SK-N-SH (cell line): ENCODE results near the gene ERC1. TPM values are rescaled to one million over a fixed set of nuclear protein-coding genes. Genes with fewer than 3 reads are reported as not detected.

Experiments
- CTCF ChIA-PET: fragments of 300-600, 350-600 bp; formaldehyde crosslinking; extraction: SDS; loops from one replicate; lab custom pipeline; 2021; lab: Yijun Ruan, JAX
- POLR2A ChIA-PET: fragments of 350-600 bp; sonication (Branson Sonifier 250); formaldehyde crosslinking; extraction: SDS; loops from one replicate; lab custom pipeline; 2020; ENCODE audit warnings: antibody characterized with exemption, inconsistent platforms; lab: Yijun Ruan, JAX
- DNase-seq: peaks from one replicate; pipeline ENCODE4 v3.0.0; 2012
- H2AFZ ChIP-seq: fragments of 200-600 bp; sonication (generic); 2 replicates; pipeline ENCODE4 v1.8.1; 2016; ENCODE audit warnings: antibody characterized with exemption, mild to moderate bottlenecking, low read depth
- H3F3A ChIP-seq: fragments of 200-600 bp; sonication (generic); replicated peaks from 2 replicates; pipeline ENCODE3; 2016; ENCODE audit warnings: antibody characterized with exemption, mild to moderate bottlenecking; ENCODE audit not compliant: insufficient read depth
- H3K27ac ChIP-seq, 2 experiments: fragments of 200-500 bp in 1 of 2; fragments of 200-600 bp in 1 of 2; sonication (Bioruptor generic) in 1 of 2; sonication (generic), shearing (Covaris generic) in 1 of 2; 2 replicates each; pipeline versions ENCODE4 v1.5.1 to v1.6.1; 2014 to 2016; ENCODE audit warnings: low read depth in 2 of 2, inconsistent platforms in 1 of 2, low read length in 1 of 2, mild to moderate bottlenecking in 1 of 2, mixed read lengths in 1 of 2
- H3K27me3 ChIP-seq: fragments of 200-600 bp; sonication (generic), shearing (Covaris generic); 2 replicates; pipeline ENCODE4 v1.6.1; 2016; ENCODE audit warnings: mixed run types; ENCODE audit not compliant: insufficient read depth
- H3K36me3 ChIP-seq, 2 experiments: fragments of 200-500 bp in 1 of 2; fragments of 200-600 bp in 1 of 2; sonication (Bioruptor generic) in 1 of 2; sonication (generic) in 1 of 2; replicated peaks in 1 of 2; 2 replicates each; pipeline versions ENCODE3 to v1.5.1; 2014 to 2016; ENCODE audit warnings: low read length in 1 of 2, mild to moderate bottlenecking in 1 of 2; ENCODE audit not compliant: insufficient read depth in 2 of 2, control insufficient read depth in 1 of 2
- H3K4me1 ChIP-seq, 2 experiments: fragments of 200-500 bp in 1 of 2; fragments of 200-600 bp in 1 of 2; sonication (Bioruptor generic) in 1 of 2; sonication (generic), shearing (Covaris generic) in 1 of 2; 2 replicates each; pipeline versions ENCODE4 v1.5.1 to v1.6.1; 2014 to 2016; ENCODE audit warnings: low read depth in 1 of 2, low read length in 1 of 2, mixed run types in 1 of 2; ENCODE audit not compliant: insufficient read depth in 2 of 2, control insufficient read depth in 1 of 2
- H3K4me2 ChIP-seq: fragments of 200-600 bp; sonication (generic), shearing (Covaris generic); 2 replicates; pipeline ENCODE4 v1.6.1; 2017; ENCODE audit warnings: mixed run types
- H3K4me3 ChIP-seq, 2 experiments: fragments of 200-500 bp in 1 of 2; fragments of 200-600 bp in 1 of 2; sonication (Bioruptor generic) in 1 of 2; sonication (generic), shearing (Covaris generic) in 1 of 2; 2 replicates each; pipeline versions ENCODE4 v1.5.1 to v1.8.1; 2014 to 2016; ENCODE audit warnings: low read depth in 2 of 2, inconsistent platforms in 1 of 2, low read length in 1 of 2, mild to moderate bottlenecking in 1 of 2, mixed read lengths in 1 of 2, moderate library complexity in 1 of 2
- H3K79me2 ChIP-seq: fragments of 200-600 bp; sonication (generic); 2 replicates; pipeline ENCODE4 v1.8.1; 2017; ENCODE audit warnings: mild to moderate bottlenecking; ENCODE audit not compliant: insufficient read depth
- H3K9ac ChIP-seq: fragments of 200-600 bp; sonication (generic); 2 replicates; pipeline ENCODE4 v1.6.1; 2017; ENCODE audit warnings: mixed run types
- H3K9me2 ChIP-seq: fragments of 200-600 bp; sonication (generic); 2 replicates; pipeline ENCODE4 v1.6.1; 2017; ENCODE audit warnings: mixed run types
- H3K9me3 ChIP-seq: fragments of 200-600 bp; sonication (generic); 2 replicates; pipeline ENCODE4 v1.6.1; 2017; ENCODE audit warnings: mixed run types, mild to moderate bottlenecking, moderate library complexity
- H4K20me1 ChIP-seq: fragments of 200-600 bp; sonication (generic); 2 replicates; pipeline ENCODE4 v1.6.1; 2017; ENCODE audit warnings: mild to moderate bottlenecking, mixed run types; ENCODE audit not compliant: insufficient read depth
- CTCF ChIP-seq: fragments of 200-600 bp; sonication (generic); IDR thresholded peaks from 2 replicates; pipeline ENCODE4 v1.6.1; 2017; ENCODE audit warnings: antibody characterized with exemption, mild to moderate bottlenecking, moderate library complexity
- ELF1 ChIP-seq: IDR thresholded peaks from 2 replicates; pipeline ENCODE4 v1.4.0; 2012
- FOXJ3 ChIP-seq: sonication (generic); formaldehyde crosslinking; IDR thresholded peaks from 2 replicates; pipeline ENCODE4 v1.5.1; 2020; ENCODE audit warnings: mild to moderate bottlenecking, missing genetic modification reagents
- FOXM1 ChIP-seq: IDR thresholded peaks from 2 replicates; pipeline ENCODE4 v1.4.0; 2012; ENCODE audit warnings: low read depth, mild to moderate bottlenecking
- JUND ChIP-seq: IDR thresholded peaks from 2 replicates; pipeline ENCODE4 v1.4.0; 2012
- MEF2A ChIP-seq: IDR thresholded peaks from 2 replicates; pipeline ENCODE4 v1.4.0; 2012; ENCODE audit warnings: low read depth, borderline replicate concordance
- MXI1 ChIP-seq: IDR thresholded peaks from 2 replicates; pipeline ENCODE4 v1.6.1; 2012; ENCODE audit warnings: mild to moderate bottlenecking, low read depth, low read length, improper control_type of control experiment
- POLR2AphosphoS5 ChIP-seq: IDR thresholded peaks from 2 replicates; pipeline ENCODE4 v1.6.1; 2012; ENCODE audit warnings: low read depth, low read length
- RXRA ChIP-seq: IDR thresholded peaks from 2 replicates; pipeline ENCODE4 v1.4.0; 2012; ENCODE audit warnings: low read depth, mild to moderate bottlenecking, borderline replicate concordance
- SIN3A ChIP-seq: IDR thresholded peaks from 2 replicates; pipeline ENCODE4 v1.6.1; 2012; ENCODE audit warnings: low read depth, mild to moderate bottlenecking, low read length, moderate library complexity, borderline replicate concordance
- TCF12 ChIP-seq: IDR thresholded peaks from 2 replicates; pipeline ENCODE4 v1.4.0; 2012
- TEAD4 ChIP-seq: IDR thresholded peaks from 2 replicates; pipeline ENCODE4 v1.4.0; 2012; ENCODE audit warnings: mild to moderate bottlenecking, borderline replicate concordance; ENCODE audit not compliant: insufficient read depth
- WGBS: methylation state at CpG from one replicate; pipeline ENCODE4 v1.1.6; 2017; ENCODE audit warnings: low lambda C conversion rate; 5-methylcytosine and 5-hydroxymethylcytosine counted together
- polyA plus RNA-seq, 3 experiments: library from polyadenylated mRNA; depleted of rRNA; stranded (reverse); fragments of >200 nt; gene quantifications; 2 replicates each; pipeline ENCODE4 v1.2.3, GENCODE V29; 2012

ERC1 gene
- polyA plus RNA-seq, 1 of the 3 experiments (the other 2 are of a cell fraction), result 7.5 TPM

DNA sequence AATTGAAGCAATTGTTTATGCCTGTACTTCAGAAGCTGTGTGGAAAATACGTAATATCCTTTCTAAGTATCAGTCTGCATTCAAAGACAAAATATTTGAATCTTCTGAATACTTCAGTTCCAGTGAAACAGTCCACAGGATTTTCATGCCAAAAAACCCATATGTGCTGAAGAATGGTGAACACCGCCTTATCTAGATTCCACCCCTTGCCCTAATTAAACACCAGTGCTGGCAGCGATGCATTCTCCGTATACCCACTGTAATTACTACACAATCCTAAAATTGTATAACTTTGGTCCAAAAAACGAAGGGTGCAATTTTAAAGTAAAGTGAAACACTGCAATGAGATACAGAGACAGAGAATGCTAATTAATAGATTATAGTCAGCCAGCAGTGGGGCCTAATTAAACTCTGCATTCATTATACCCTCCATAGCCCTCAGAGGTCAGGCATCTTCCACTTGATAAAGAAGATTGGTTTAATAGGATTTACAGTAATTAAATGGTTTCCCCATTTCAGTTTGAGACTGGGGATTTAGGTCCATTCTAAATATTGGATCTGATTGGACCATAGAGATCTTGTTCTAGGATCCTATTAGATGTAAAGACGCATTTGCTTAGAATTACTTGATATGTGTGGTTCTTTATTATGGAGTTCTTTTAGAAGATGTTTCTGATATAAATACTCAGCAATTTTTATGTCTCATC, 43.9 kb downstream of the ERC1 start (continued):
- TF ChIP-seq CTCF, result no peak
- TF ChIP-seq RXRA, result no peak

DNA sequence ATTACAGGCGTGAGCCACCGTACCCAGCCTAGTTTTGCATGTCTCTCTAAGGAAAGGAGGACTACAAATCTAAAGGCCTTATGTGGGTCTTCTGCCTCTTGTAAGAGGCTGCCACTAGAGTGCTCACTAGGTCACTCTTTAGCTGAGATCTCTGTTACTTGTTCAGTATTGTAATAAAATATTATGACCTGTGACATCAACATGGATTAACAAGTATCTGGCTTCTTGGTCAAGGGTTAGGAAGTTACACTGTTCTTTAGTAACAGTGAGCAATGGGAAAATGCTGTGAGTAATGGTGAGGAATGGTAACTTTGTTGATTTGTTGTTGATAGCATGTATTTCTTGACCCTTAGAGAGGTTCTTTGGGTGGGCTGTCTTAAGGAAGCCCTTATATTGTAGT, 50.5 kb downstream of the ERC1 start:
- Histone ChIP-seq H3F3A (peaks cover 22% of the 10 kb centered on the region), H3K4me1 (peaks cover 5 to 13% of the 10 kb centered on the region in 2 experiments; a peak in 2 of 4 replicates), H3K4me2 (no peak overlapping the region), H3K9me3 (no peaks in the 10 kb centered on the region), H3K9me2 (no peaks in the 10 kb centered on the region), H3K4me3 (no peak overlapping the region), H4K20me1 (no peaks in the 10 kb centered on the region), H3K79me2 (peaks cover 66% of the 10 kb centered on the region)
- CTCF ChIA-PET, result interaction anchor here (1.6 kb wide), 1 partner anchor 51 kb away, joined by 6 read pairs; no protein-coding TSS in a partner anchor
- POLR2A ChIA-PET, result no interaction called here
- TF ChIP-seq ELF1 (no peak), MXI1 (no peak), TCF12 (no peak), FOXM1 (no peak), JUND (no peak), RXRA (no peak), CTCF (no peak), POLR2AphosphoS5 (no peak), MEF2A (no peak)
- TF ChIP-seq, all 33 proteins: peak for 0
- Histone ChIP-seq H3K27me3 (no peaks in the 10 kb centered on the region), H3K36me3 (no peaks in the 10 kb centered on the region), H2AFZ (no peak overlapping the region), H3K9ac (no peak overlapping the region), H3K27ac (no peak overlapping the region)
- DNase-seq, result no peak
- 100% methylated on average over 2 of the region's 2 CpGs for whole genome bisulfite sequencing

- ChIA-PET POLR2A (no interaction called here), CTCF (interaction anchor here (1.3 kb wide), 1 partner anchor 13 kb away, joined by 3 read pairs; no protein-coding TSS in a partner anchor)
- no peak overlapping the region for H3K4me2 ChIP-seq
- H2AFZ ChIP-seq, result no peak overlapping the region
- H3K4me1 ChIP-seq, result peaks cover 19 to 26% of the 10 kb centered on the region in 2 experiments; a peak in 3 of 4 replicates
- TF ChIP-seq FOXJ3 (CRISPR knock-in tag) (no peak), SIN3A (no peak), TEAD4 (no peak)
- H3K79me2 ChIP-seq, result peaks cover 74% of the 10 kb centered on the region
- peak overlapping the region in 1 of 2 experiments; percentile 71 for H3K27ac ChIP-seq
- H3K4me3 ChIP-seq, result no peak overlapping the region
- no peaks in the 10 kb centered on the region for H3K9me2 ChIP-seq
- no peak for DNase-seq
- H3K27me3 ChIP-seq, result no peaks in the 10 kb centered on the region
- peaks cover 26% of the 10 kb centered on the region for H3F3A ChIP-seq
- H3K36me3 ChIP-seq, result no peaks in the 10 kb centered on the region
- H3K9ac ChIP-seq, result 0 out of 2 replicates have a peak overlapping the region, but pooled peaks have one; percentile 19
- no peaks in the 10 kb centered on the region for H3K9me3 ChIP-seq
- no peaks in the 10 kb centered on the region for H4K20me1 ChIP-seq
Measured at GRCh38 chr12:1044199-1044598, 53.2 kb downstream of the ERC1 start.
